GM12878 (cell line): Measurements from ENCODE around the gene PPP1R3F.

Source experiments
- ASH2L ChIP-seq: fragments of 300-600, 200-600 bp; sonication (generic); IDR thresholded peaks from 2 replicates; pipeline ENCODE4 v1.6.1; 2017; ENCODE audit warnings: low read depth, mild to moderate bottlenecking, borderline replicate concordance
- ATF3 ChIP-seq: IDR thresholded peaks from 2 replicates; pipeline ENCODE4 v1.6.1; 2011; ENCODE audit warnings: low read depth, mild to moderate bottlenecking, low read length, moderate library complexity, borderline replicate concordance; ENCODE audit errors: extremely low read depth
- CHD2 ChIP-seq: IDR thresholded peaks from 2 replicates; pipeline ENCODE4 v1.6.1; 2011; ENCODE audit warnings: low read depth, low read length, improper control_type of control experiment, borderline replicate concordance
- CTCF ChIP-seq, 3 experiments: IDR thresholded peaks in 2 of 3; conservative IDR thresholded peaks in 1 of 3; 2 replicates each; pipeline ENCODE4 v1.5.1; 2011; ENCODE audit warnings: low read depth in 3 of 3, low read length in 3 of 3, mild to moderate bottlenecking in 3 of 3, control low read depth in 2 of 3, moderate library complexity in 2 of 3, inconsistent platforms in 1 of 3, mixed read lengths in 1 of 3; ENCODE audit not compliant: control insufficient read depth in 2 of 3, insufficient read depth in 1 of 3; ENCODE audit errors: extremely low read depth in 1 of 3
- EP300 ChIP-seq, 2 experiments: fragments of 150-350 bp in 1 of 2; IDR thresholded peaks; 2 replicates each; pipeline ENCODE4 v1.6.1; 2011 to 2012; ENCODE audit warnings: low read depth in 2 of 2, low read length in 2 of 2, borderline replicate concordance in 1 of 2, improper control_type of control experiment in 1 of 2, inconsistent platforms in 1 of 2; ENCODE audit not compliant: control insufficient read depth in 1 of 2
- KDM1A ChIP-seq: fragments of 200-600 bp; sonication (generic); IDR thresholded peaks from 2 replicates; pipeline ENCODE4 v1.6.1; 2016; ENCODE audit warnings: borderline replicate concordance
- SIN3A ChIP-seq: IDR thresholded peaks from 2 replicates; pipeline ENCODE4 v1.6.1; 2012; ENCODE audit warnings: low read depth, low read length, improper control_type of control experiment
- TCF12 ChIP-seq: IDR thresholded peaks from 2 replicates; pipeline ENCODE4 v1.6.1; 2011; ENCODE audit warnings: low read depth, mild to moderate bottlenecking, low read length
- TF ChIP-seq, protein P1 (sequence below): IDR thresholded peaks from 2 replicates; pipeline ENCODE4 v1.6.1; 2012; ENCODE audit warnings: mild to moderate bottlenecking, low read depth, low read length
- TF ChIP-seq, protein P2 (sequence below): IDR thresholded peaks from 2 replicates; pipeline ENCODE4 v1.6.1; 2012; ENCODE audit warnings: low read depth, low read length, improper control_type of control experiment

DNA sequence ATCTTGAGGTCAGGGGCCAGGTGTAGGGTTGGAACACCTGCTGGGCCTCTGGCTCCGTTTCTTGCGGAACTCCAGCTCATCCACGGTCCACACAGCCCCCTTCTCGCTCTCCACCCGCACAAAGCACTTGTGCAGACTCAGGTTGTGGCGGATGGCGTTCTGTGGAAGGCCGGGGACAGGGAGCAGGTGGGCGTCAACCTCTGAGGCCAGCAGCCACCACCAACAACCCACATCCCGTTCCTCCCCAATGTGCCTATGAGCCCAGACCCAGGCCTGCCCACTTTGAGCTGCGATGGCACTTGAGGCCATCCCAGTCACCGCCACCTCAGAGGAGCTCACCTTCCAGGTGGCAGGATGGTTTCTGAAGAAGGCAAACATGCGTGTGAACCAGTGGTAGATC lies 18.3 kb upstream of the PPP1R3F start:
- TF ChIP-seq ATF3 (no peak), ASH2L (no peak), CTCF (IDR thresholded peaks at IDR 0.05 in 2 of 3, conservative IDR thresholded peaks at IDR 0.05 in 1 of 3; ENCODE audit: control insufficient read depth in 2 of 3, extremely low read depth in 1 of 3, insufficient read depth in 1 of 3, low read depth in 3 of 3, low read length in 3 of 3) (no peak), KDM1A (no peak), CHD2 (no peak), EP300 (IDR thresholded peaks at IDR 0.05; ENCODE audit: borderline replicate concordance in 1 of 2, control insufficient read depth in 1 of 2, low read depth in 2 of 2, low read length in 2 of 2) (no peak), SIN3A (no peak), TCF12 (no peak)
- TF ChIP-seq, protein P1, sequence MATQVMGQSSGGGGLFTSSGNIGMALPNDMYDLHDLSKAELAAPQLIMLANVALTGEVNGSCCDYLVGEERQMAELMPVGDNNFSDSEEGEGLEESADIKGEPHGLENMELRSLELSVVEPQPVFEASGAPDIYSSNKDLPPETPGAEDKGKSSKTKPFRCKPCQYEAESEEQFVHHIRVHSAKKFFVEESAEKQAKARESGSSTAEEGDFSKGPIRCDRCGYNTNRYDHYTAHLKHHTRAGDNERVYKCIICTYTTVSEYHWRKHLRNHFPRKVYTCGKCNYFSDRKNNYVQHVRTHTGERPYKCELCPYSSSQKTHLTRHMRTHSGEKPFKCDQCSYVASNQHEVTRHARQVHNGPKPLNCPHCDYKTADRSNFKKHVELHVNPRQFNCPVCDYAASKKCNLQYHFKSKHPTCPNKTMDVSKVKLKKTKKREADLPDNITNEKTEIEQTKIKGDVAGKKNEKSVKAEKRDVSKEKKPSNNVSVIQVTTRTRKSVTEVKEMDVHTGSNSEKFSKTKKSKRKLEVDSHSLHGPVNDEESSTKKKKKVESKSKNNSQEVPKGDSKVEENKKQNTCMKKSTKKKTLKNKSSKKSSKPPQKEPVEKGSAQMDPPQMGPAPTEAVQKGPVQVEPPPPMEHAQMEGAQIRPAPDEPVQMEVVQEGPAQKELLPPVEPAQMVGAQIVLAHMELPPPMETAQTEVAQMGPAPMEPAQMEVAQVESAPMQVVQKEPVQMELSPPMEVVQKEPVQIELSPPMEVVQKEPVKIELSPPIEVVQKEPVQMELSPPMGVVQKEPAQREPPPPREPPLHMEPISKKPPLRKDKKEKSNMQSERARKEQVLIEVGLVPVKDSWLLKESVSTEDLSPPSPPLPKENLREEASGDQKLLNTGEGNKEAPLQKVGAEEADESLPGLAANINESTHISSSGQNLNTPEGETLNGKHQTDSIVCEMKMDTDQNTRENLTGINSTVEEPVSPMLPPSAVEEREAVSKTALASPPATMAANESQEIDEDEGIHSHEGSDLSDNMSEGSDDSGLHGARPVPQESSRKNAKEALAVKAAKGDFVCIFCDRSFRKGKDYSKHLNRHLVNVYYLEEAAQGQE = no peak
- TF ChIP-seq, protein P2, sequence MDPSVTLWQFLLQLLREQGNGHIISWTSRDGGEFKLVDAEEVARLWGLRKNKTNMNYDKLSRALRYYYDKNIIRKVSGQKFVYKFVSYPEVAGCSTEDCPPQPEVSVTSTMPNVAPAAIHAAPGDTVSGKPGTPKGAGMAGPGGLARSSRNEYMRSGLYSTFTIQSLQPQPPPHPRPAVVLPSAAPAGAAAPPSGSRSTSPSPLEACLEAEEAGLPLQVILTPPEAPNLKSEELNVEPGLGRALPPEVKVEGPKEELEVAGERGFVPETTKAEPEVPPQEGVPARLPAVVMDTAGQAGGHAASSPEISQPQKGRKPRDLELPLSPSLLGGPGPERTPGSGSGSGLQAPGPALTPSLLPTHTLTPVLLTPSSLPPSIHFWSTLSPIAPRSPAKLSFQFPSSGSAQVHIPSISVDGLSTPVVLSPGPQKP = no peak
